H9 (cell line): ENCODE data around the gene IGFL1. TPM values are rescaled to one million over a fixed set of nuclear protein-coding genes. Genes with fewer than 3 reads are reported as not detected.
A peak's percentile ranks its signal among the peaks of the same experiment; 100 is the strongest.

ENCODE experiments used
- DNase-seq: peaks from one replicate; pipeline ENCODE4 v3.0.0-alpha.2; 2017
- H2AFZ ChIP-seq: one replicate; pipeline ENCODE4 v1.6.1; 2013; ENCODE audit warnings: mild to moderate bottlenecking, low read length, control low read depth, moderate library complexity
- H2AK5ac ChIP-seq: 2 replicates; pipeline ENCODE4 v1.6.1; 2013; ENCODE audit warnings: low read length, control low read depth, mixed read lengths; ENCODE audit not compliant: insufficient read length
- H2BK120ac ChIP-seq: one replicate; pipeline ENCODE4 v1.6.1; 2013; ENCODE audit warnings: low read depth, mild to moderate bottlenecking, low read length, control low read depth, inconsistent platforms; ENCODE audit not compliant: poor library complexity, severe bottlenecking
- H2BK12ac ChIP-seq: 2 replicates; pipeline ENCODE4 v1.6.1; 2013; ENCODE audit warnings: low read length, control low read depth, mixed read lengths, low read depth; ENCODE audit not compliant: insufficient read length
- H2BK15ac ChIP-seq: 2 replicates; pipeline ENCODE4 v1.6.1; 2013; ENCODE audit warnings: low read depth, low read length, control low read depth
- H2BK20ac ChIP-seq: one replicate; pipeline ENCODE4 v1.6.1; 2013; ENCODE audit warnings: low read depth, mild to moderate bottlenecking, low read length, control low read depth, inconsistent platforms; ENCODE audit not compliant: poor library complexity, severe bottlenecking
- H2BK5ac ChIP-seq: 2 replicates; pipeline ENCODE4 v1.6.1; 2013; ENCODE audit warnings: low read length, control low read depth, mixed read lengths; ENCODE audit not compliant: insufficient read length
- H3K14ac ChIP-seq: 2 replicates; pipeline ENCODE4 v1.6.1; 2013; ENCODE audit warnings: low read length, control low read depth; ENCODE audit not compliant: insufficient read depth
- H3K18ac ChIP-seq: 2 replicates; pipeline ENCODE4 v1.6.1; 2013; ENCODE audit warnings: low read depth, mild to moderate bottlenecking, mixed read lengths, low read length, control low read depth; ENCODE audit not compliant: insufficient read length
- H3K23ac ChIP-seq: 2 replicates; pipeline ENCODE4 v1.6.1; 2013; ENCODE audit warnings: low read length, control low read depth, mixed read lengths, low read depth; ENCODE audit not compliant: insufficient read length
- H3K23me2 ChIP-seq: 2 replicates; pipeline ENCODE4 v1.6.1; 2013; ENCODE audit warnings: low read depth, mild to moderate bottlenecking, mixed read lengths, low read length, control low read depth; ENCODE audit not compliant: insufficient read length, poor library complexity, severe bottlenecking
- H3K27ac ChIP-seq: 2 replicates; pipeline ENCODE4 v1.5.1; 2013; ENCODE audit warnings: low read length, control low read depth, mixed read lengths, low read depth; ENCODE audit not compliant: insufficient read length
- H3K27me3 ChIP-seq: 2 replicates; pipeline ENCODE4 v1.6.1; 2013; ENCODE audit warnings: low read length, control low read depth, inconsistent platforms; ENCODE audit not compliant: insufficient read depth
- H3K4ac ChIP-seq: 2 replicates; pipeline ENCODE4 v1.6.1; 2013; ENCODE audit warnings: low read depth, mild to moderate bottlenecking, control low read depth, inconsistent platforms, low read length, moderate library complexity
- H3K4me1 ChIP-seq: 2 replicates; pipeline ENCODE4 v1.6.1; 2013; ENCODE audit warnings: low read length, control low read depth, inconsistent platforms; ENCODE audit not compliant: insufficient read depth
- H3K4me2 ChIP-seq: 2 replicates; pipeline ENCODE4 v1.6.1; 2013; ENCODE audit warnings: low read length, control low read depth, mixed read lengths; ENCODE audit not compliant: insufficient read length, insufficient read depth
- H3K56ac ChIP-seq: 2 replicates; pipeline ENCODE4 v1.6.1; 2013; ENCODE audit warnings: low read depth, mild to moderate bottlenecking, mixed read lengths, low read length, control low read depth; ENCODE audit not compliant: insufficient read length
- H3K79me1 ChIP-seq: 2 replicates; pipeline ENCODE4 v1.6.1; 2013; ENCODE audit warnings: low read depth, mild to moderate bottlenecking, moderate library complexity, low read length, control low read depth, inconsistent platforms; ENCODE audit not compliant: insufficient read depth, poor library complexity, severe bottlenecking
- H3K79me2 ChIP-seq: 2 replicates; pipeline ENCODE4 v1.6.1; 2013; ENCODE audit warnings: low read length, control low read depth, inconsistent platforms; ENCODE audit not compliant: insufficient read depth
- H3K9ac ChIP-seq: 2 replicates; pipeline ENCODE4 v1.6.1; 2013; ENCODE audit warnings: low read length, control low read depth, mixed read lengths; ENCODE audit not compliant: insufficient read length; ENCODE audit errors: extremely low read depth
- H3K9me3 ChIP-seq: one replicate; pipeline ENCODE4 v1.6.1; 2013; ENCODE audit warnings: low read depth, low read length, inconsistent platforms; ENCODE audit not compliant: control insufficient read depth
- H3T11ph ChIP-seq: one replicate; pipeline ENCODE4 v1.6.1; 2013; ENCODE audit warnings: mild to moderate bottlenecking, low read length, control low read depth, inconsistent platforms
- H4K20me1 ChIP-seq: one replicate; pipeline ENCODE4 v1.6.1; 2013; ENCODE audit not compliant: control insufficient read depth, insufficient read length, insufficient read depth
- H4K5ac ChIP-seq: 2 replicates; pipeline ENCODE4 v1.6.1; 2013; ENCODE audit warnings: low read depth, mild to moderate bottlenecking, mixed read lengths, low read length, control low read depth; ENCODE audit not compliant: insufficient read length
- H4K8ac ChIP-seq: replicated peaks from 2 replicates; pipeline ENCODE4 v1.6.1; 2013; ENCODE audit warnings: low read length, control low read depth, mixed read lengths, low read depth; ENCODE audit not compliant: insufficient read length
- H4K91ac ChIP-seq: 2 replicates; pipeline ENCODE4 v1.6.1; 2013; ENCODE audit warnings: low read depth, mild to moderate bottlenecking, moderate library complexity, mixed read lengths, low read length, control low read depth; ENCODE audit not compliant: insufficient read length
- H3K27ac Mint-ChIP-seq, 3 experiments: 2 replicates in 2 of 3; 3 replicates in 1 of 3; pipeline ENCODE4 v1.8.0; 2020 to 2021; ENCODE audit warnings: mixed read lengths in 3 of 3, mild to moderate bottlenecking in 1 of 3, moderate library complexity in 1 of 3
- H3K27me3 Mint-ChIP-seq: 2 replicates; pipeline ENCODE4 v1.8.0; 2021; ENCODE audit warnings: low read depth, mild to moderate bottlenecking, moderate library complexity, mixed read lengths
- H3K36me3 Mint-ChIP-seq, 3 experiments: 2 replicates in 2 of 3; 3 replicates in 1 of 3; pipeline ENCODE4 v1.8.0; 2020 to 2021; ENCODE audit warnings: low read depth in 3 of 3, mixed read lengths in 3 of 3; ENCODE audit not compliant: insufficient read depth in 1 of 3
- H3K4me1 Mint-ChIP-seq, 2 experiments: 2 replicates each; pipeline ENCODE4 v1.8.0; 2020; ENCODE audit warnings: mixed read lengths in 2 of 2
- H3K4me3 Mint-ChIP-seq, 2 experiments: 2 replicates in 1 of 2; 3 replicates in 1 of 2; pipeline ENCODE4 v1.8.0; 2020 to 2021; ENCODE audit warnings: mild to moderate bottlenecking in 2 of 2, mixed read lengths in 2 of 2, moderate library complexity in 1 of 2
- H3K9me3 Mint-ChIP-seq, 2 experiments: 2 replicates in 1 of 2; 3 replicates in 1 of 2; pipeline ENCODE4 v1.8.0; 2020; ENCODE audit warnings: mild to moderate bottlenecking in 2 of 2, mixed read lengths in 2 of 2, moderate library complexity in 1 of 2
- CTCF ChIP-seq: fragments of 200-600 bp; sonication (generic); conservative IDR thresholded peaks from 3 replicates; pipeline ENCODE4 v1.8.0; 2021; ENCODE audit warnings: antibody characterized with exemption, mild to moderate bottlenecking
- WGBS: extraction: QIAGEN DNeasy Blood & Tissue Kit; methylation state at CpG from one replicate; pipeline ENCODE4 v1.1.7; 2013; ENCODE audit warnings: missing lambda C conversion rate, low lambda C conversion rate, mixed read lengths; ENCODE audit not compliant: insufficient read length; ENCODE audit errors: extremely low coverage; 5-methylcytosine and 5-hydroxymethylcytosine counted together
- total RNA-seq: library from RNA; stranded (reverse); gene quantifications from 2 replicates; pipeline ENCODE4 v1.2.1, GENCODE V29; 2021

Gene IGFL1
- total RNA-seq, 1 experiment from 2014 or later, result not detected

GRCh38 chr19:46198756-46199155 lies 30.8 kb upstream of the IGFL1 start:
- DNase-seq, result no peak
- Histone ChIP-seq H3K4me1 (no peaks in the 10 kb centered on the region), H3K27ac (no peak overlapping the region), H3K23me2 (no peaks in the 10 kb centered on the region), H2BK12ac (no peak overlapping the region), H3K18ac (no peak overlapping the region), H4K5ac (no peak overlapping the region), H3K4me2 (no peak overlapping the region), H2AFZ (no peak overlapping the region), H3K79me1 (no peaks in the 10 kb centered on the region), H3K56ac (no peak overlapping the region), H3K27me3 (no peaks in the 10 kb centered on the region), H2BK5ac (no peak overlapping the region), H3K14ac (no peak overlapping the region), H4K20me1 (no peaks in the 10 kb centered on the region), H2BK15ac (no peak overlapping the region), H3T11ph (no peak overlapping the region), H3K23ac (no peak overlapping the region), H3K79me2 (no peaks in the 10 kb centered on the region), H4K91ac (no peak overlapping the region), H3K9me3 (peaks cover 5% of the 10 kb centered on the region), H2AK5ac (no peak overlapping the region), H2BK120ac (no peak overlapping the region), H4K8ac (no peak overlapping the region), H3K4ac (no peak overlapping the region), H2BK20ac (no peak overlapping the region), H3K9ac (no peak overlapping the region)
- H3K36me3 Mint-ChIP-seq, result peaks cover 0 to 9% (median 0%) of the 10 kb centered on the region in 3 experiments; a peak in 5 of 7 replicates
- H3K27me3 Mint-ChIP-seq, result peaks cover 19% of the 10 kb centered on the region
- peak overlapping the region in 1 of 3 experiments; percentile 5; a peak in 1 of 7 replicates for H3K27ac Mint-ChIP-seq
- no CpG with 5 or more reads among the region's 3 CpGs for WGBS
- no peaks in the 10 kb centered on the region; a peak in 1 of 4 replicates for H3K4me1 Mint-ChIP-seq
- TF ChIP-seq CTCF, result no peak
- H3K4me3 Mint-ChIP-seq, result no peak overlapping the region
- H3K9me3 Mint-ChIP-seq, result peaks cover 14 to 18% of the 10 kb centered on the region in 2 experiments
